GM23338 (cell line): ENCODE results near the gene PAMR1. TPM values are rescaled to one million over a fixed set of nuclear protein-coding genes. Genes with fewer than 3 reads are reported as not detected.

ENCODE experiments used
- ATAC-seq: fragments of 200-7000 bp; cut with Tn5 transposase; 3 replicates; pipeline ENCODE4 v1.9.1; 2020
- DNase-seq: peaks from one replicate; pipeline ENCODE4 v3.0.0-alpha.2; 2015; ENCODE audit warnings: low spot score
- H2AFZ ChIP-seq: fragments of 200-600 bp; sonication (generic); 2 replicates; pipeline ENCODE4 v1.8.0; 2016; ENCODE audit warnings: antibody characterized with exemption, mild to moderate bottlenecking, moderate library complexity
- H3F3A ChIP-seq: fragments of 200-600 bp; sonication (generic); replicated peaks from 2 replicates; pipeline ENCODE4 v1.8.0; 2017; ENCODE audit warnings: antibody characterized with exemption, mixed run types, low read depth
- H3K27ac ChIP-seq: fragments of 200-600 bp; sonication (generic); 2 replicates; pipeline ENCODE4 v1.6.1; 2016; ENCODE audit warnings: low read depth
- H3K27me3 ChIP-seq: fragments of 200-600 bp; sonication (generic); 2 replicates; pipeline ENCODE4 v1.8.0; 2016; ENCODE audit warnings: mild to moderate bottlenecking, mixed run types, moderate library complexity; ENCODE audit not compliant: insufficient read depth
- H3K36me3 ChIP-seq: fragments of 200-600 bp; sonication (generic); 2 replicates; pipeline ENCODE4 v1.8.0; 2016; ENCODE audit warnings: mild to moderate bottlenecking; ENCODE audit not compliant: insufficient read depth
- H3K4me1 ChIP-seq: fragments of 200-600 bp; sonication (generic); 2 replicates; pipeline ENCODE4 v1.8.0; 2016; ENCODE audit warnings: mild to moderate bottlenecking, moderate library complexity; ENCODE audit not compliant: insufficient read depth
- H3K4me2 ChIP-seq: fragments of 200-600 bp; sonication (generic); 2 replicates; pipeline ENCODE4 v1.7.1; 2017; ENCODE audit warnings: mixed run types
- H3K4me3 ChIP-seq: fragments of 200-600 bp; sonication (generic); 2 replicates; pipeline ENCODE4 v1.6.1; 2016; ENCODE audit warnings: mixed run types
- H3K79me2 ChIP-seq: fragments of 200-600 bp; sonication (generic); replicated peaks from 2 replicates; pipeline ENCODE4 v1.8.0; 2017; ENCODE audit warnings: mild to moderate bottlenecking; ENCODE audit not compliant: insufficient read depth
- H3K9me2 ChIP-seq: fragments of 200-600 bp; sonication (generic); 2 replicates; pipeline ENCODE4 v1.8.0; 2017; ENCODE audit not compliant: insufficient read depth
- H4K20me1 ChIP-seq: fragments of 200-600 bp; sonication (generic); replicated peaks from 2 replicates; pipeline ENCODE4 v1.8.0; 2017; ENCODE audit warnings: mild to moderate bottlenecking; ENCODE audit not compliant: insufficient read depth
- H3K27ac Mint-ChIP-seq: 2 replicates; pipeline ENCODE4 v1.8.0; 2020; ENCODE audit warnings: inconsistent platforms, mild to moderate bottlenecking, moderate library complexity, mixed read lengths
- H3K27me3 Mint-ChIP-seq: 3 replicates; pipeline ENCODE4 v1.8.0; 2022; ENCODE audit warnings: low read depth, mild to moderate bottlenecking, moderate library complexity, mixed read lengths, inconsistent platforms; ENCODE audit not compliant: insufficient read depth, poor library complexity
- H3K36me3 Mint-ChIP-seq: 3 replicates; pipeline ENCODE4 v1.8.0; 2021; ENCODE audit warnings: low read depth, mild to moderate bottlenecking, inconsistent platforms, moderate library complexity, mixed read lengths
- H3K4me1 Mint-ChIP-seq: 3 replicates; pipeline ENCODE4 v1.8.0; 2020; ENCODE audit warnings: mild to moderate bottlenecking, inconsistent platforms, mixed read lengths
- H3K4me3 Mint-ChIP-seq: 3 replicates; pipeline ENCODE4 v1.8.0; 2021; ENCODE audit warnings: moderate library complexity, mild to moderate bottlenecking, inconsistent platforms, mixed read lengths
- H3K9me3 Mint-ChIP-seq: 3 replicates; pipeline ENCODE4 v1.8.0; 2020; ENCODE audit warnings: moderate library complexity, mild to moderate bottlenecking, inconsistent platforms, mixed read lengths
- CREB1 ChIP-seq: fragments of 250-450 bp; sonication (Bioruptor Pico); IDR thresholded peaks from 2 replicates; pipeline ENCODE4 v1.5.0; 2020; ENCODE audit warnings: low read depth, mild to moderate bottlenecking, moderate library complexity
- EZH2phosphoT487 ChIP-seq: fragments of 200-600 bp; sonication (generic); IDR thresholded peaks from one replicate; pipeline ENCODE4 v1.8.1; 2018; ENCODE audit warnings: antibody characterized with exemption; ENCODE audit not compliant: unreplicated experiment
- JUNB ChIP-seq: IDR thresholded peaks from one replicate; pipeline ENCODE4 v1.6.1; 2016; ENCODE audit warnings: antibody characterized with exemption; ENCODE audit not compliant: unreplicated experiment
- POLR2AphosphoS5 ChIP-seq: IDR thresholded peaks from 2 replicates; pipeline ENCODE4 v1.6.1; 2016; ENCODE audit warnings: antibody characterized with exemption, low read depth
- STAT1 ChIP-seq: IDR thresholded peaks from one replicate; pipeline ENCODE4 v1.6.1; 2016; ENCODE audit warnings: antibody characterized with exemption; ENCODE audit not compliant: unreplicated experiment
- ZNF331 ChIP-seq: fragments of 250-450 bp; sonication (Bioruptor Pico); IDR thresholded peaks from 2 replicates; pipeline ENCODE4 v1.5.0; 2020; ENCODE audit warnings: low read depth, mild to moderate bottlenecking, moderate library complexity
- polyA plus RNA-seq: library from polyadenylated mRNA; unstranded; fragments of >200 nt; fragmentation: Nextera tagmentation; extraction: Ambion mirVana; gene quantifications from 2 replicates; pipeline ENCODE4 v1.2.1, GENCODE V29; 2016
- total RNA-seq: library from RNA; depleted of rRNA; stranded (reverse); fragments of >200 nt; shearing (Covaris generic); gene quantifications from 2 replicates; pipeline ENCODE4 v1.2.3, GENCODE V29; 2014
- TF ChIP-seq, protein P1 (sequence below): IDR thresholded peaks from 2 replicates; pipeline ENCODE4 v1.6.1; 2016; ENCODE audit warnings: antibody characterized with exemption
- TF ChIP-seq, protein P2 (sequence below): fragments of 250-450 bp; sonication (Bioruptor Pico); IDR thresholded peaks from 2 replicates; pipeline ENCODE4 v1.5.0; 2020; ENCODE audit warnings: mild to moderate bottlenecking, moderate library complexity

PAMR1 gene
- total and polyA plus RNA-seq, 2 experiments from 2014 or later = 1.6 to 3.1 TPM

DNA sequence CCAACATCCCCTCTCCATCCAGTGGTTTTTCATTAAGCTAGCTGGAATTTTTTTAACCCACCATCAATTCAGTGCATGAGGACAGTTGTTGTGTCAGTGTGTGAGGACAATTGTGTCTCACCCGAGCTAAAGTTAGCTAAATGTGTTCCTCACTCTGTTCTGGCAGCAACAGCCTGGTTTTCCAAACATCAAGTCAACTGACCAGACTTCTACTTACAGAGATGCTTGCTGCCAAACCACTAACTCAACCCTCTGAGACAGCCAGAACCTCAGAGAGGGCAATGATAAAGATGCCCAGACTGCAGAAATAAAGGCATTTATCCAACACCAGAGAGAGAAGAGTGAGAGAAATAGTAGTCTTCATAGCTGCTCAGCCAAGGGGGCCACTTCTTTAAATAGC is 6.7 kb downstream of the PAMR1 start:
- no peaks in the 10 kb centered on the region for H3K36me3 ChIP-seq
- H2AFZ ChIP-seq = no peak overlapping the region
- no peak overlapping the region for H3K27ac ChIP-seq
- peaks cover 10% of the 10 kb centered on the region for H3K4me1 Mint-ChIP-seq
- no peaks in the 10 kb centered on the region for H4K20me1 ChIP-seq
- no peaks in the 10 kb centered on the region for H3K36me3 Mint-ChIP-seq
- TF ChIP-seq POLR2AphosphoS5 = no peak
- TF ChIP-seq, protein P1, sequence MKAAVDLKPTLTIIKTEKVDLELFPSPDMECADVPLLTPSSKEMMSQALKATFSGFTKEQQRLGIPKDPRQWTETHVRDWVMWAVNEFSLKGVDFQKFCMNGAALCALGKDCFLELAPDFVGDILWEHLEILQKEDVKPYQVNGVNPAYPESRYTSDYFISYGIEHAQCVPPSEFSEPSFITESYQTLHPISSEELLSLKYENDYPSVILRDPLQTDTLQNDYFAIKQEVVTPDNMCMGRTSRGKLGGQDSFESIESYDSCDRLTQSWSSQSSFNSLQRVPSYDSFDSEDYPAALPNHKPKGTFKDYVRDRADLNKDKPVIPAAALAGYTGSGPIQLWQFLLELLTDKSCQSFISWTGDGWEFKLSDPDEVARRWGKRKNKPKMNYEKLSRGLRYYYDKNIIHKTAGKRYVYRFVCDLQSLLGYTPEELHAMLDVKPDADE = no peak
- no peak for TF ChIP-seq EZH2phosphoT487
- ATAC-seq (no peak), DNase-seq (no peak)
- H3K9me2 ChIP-seq = 0 out of 2 replicates have a peak, but pooled peaks cover 9% of the 10 kb centered on the region
- H3K4me3 ChIP-seq = no peak overlapping the region
- no peaks in the 10 kb centered on the region for H3K9me3 Mint-ChIP-seq
- H3K27me3 Mint-ChIP-seq = no peaks in the 10 kb centered on the region
- H3K4me2 ChIP-seq = no peak overlapping the region
- H3K27ac Mint-ChIP-seq = no peak overlapping the region
- H3F3A ChIP-seq = no peaks in the 10 kb centered on the region
- no peak overlapping the region for H3K4me3 Mint-ChIP-seq
- peaks cover 4% of the 10 kb centered on the region; the same call in 1 of the 2 replicates for H3K27me3 ChIP-seq
- H3K79me2 ChIP-seq = no peaks in the 10 kb centered on the region
- H3K4me1 ChIP-seq = peaks cover 7% of the 10 kb centered on the region

DNA sequence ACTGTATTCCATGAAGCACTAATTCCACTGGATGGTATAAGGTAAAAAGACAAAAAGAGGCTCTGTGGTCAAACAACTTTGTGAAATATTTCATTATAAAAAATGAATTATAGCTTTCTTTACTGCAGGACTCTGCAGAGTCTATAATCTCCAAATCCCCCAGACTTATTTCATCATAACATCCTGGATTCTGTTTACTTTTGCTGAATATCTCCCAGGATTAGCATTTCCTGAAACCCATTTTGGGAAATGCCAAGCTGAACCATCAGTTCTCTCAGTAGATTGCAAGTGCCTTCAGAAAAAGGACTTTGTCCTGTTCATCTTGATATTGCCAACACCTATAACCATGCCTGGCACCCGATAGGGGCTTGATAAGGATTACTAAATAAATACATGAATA is 7.9 kb downstream of the PAMR1 start:
- ATAC-seq = no peak
- H3K27ac ChIP-seq = no peak overlapping the region

DNA sequence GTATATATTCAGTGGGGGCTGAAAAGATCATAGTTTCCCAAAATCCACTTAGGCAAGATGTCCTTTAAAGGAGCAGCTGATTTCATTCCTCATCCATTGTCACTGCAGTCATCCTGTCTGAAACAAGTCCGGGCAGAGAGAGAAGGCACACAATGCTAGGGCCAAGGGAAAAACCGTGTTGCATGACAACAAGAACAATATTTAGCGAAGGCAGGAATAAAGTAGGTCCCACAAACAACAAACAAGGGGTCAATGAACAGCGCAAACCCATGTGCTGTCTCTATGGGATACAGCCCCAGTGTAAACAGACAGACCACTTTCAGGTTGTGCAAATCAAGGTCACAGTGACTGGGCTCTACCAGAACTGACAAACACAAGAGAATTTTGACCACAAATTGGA is 9.0 kb downstream of the PAMR1 start:
- ATAC-seq = no peak
- H3K4me2 ChIP-seq = no peak overlapping the region
- H3K9me2 ChIP-seq = 0 out of 2 replicates have a peak, but pooled peaks cover 9% of the 10 kb centered on the region
- H3K27ac ChIP-seq = no peak overlapping the region
- H3K79me2 ChIP-seq = no peaks in the 10 kb centered on the region
- no peaks in the 10 kb centered on the region for H4K20me1 ChIP-seq
- DNase-seq = no peak
- TF ChIP-seq CREB1 (CRISPR knock-in tag) = no peak
- no peak for TF ChIP-seq STAT1
- TF ChIP-seq, protein P2, sequence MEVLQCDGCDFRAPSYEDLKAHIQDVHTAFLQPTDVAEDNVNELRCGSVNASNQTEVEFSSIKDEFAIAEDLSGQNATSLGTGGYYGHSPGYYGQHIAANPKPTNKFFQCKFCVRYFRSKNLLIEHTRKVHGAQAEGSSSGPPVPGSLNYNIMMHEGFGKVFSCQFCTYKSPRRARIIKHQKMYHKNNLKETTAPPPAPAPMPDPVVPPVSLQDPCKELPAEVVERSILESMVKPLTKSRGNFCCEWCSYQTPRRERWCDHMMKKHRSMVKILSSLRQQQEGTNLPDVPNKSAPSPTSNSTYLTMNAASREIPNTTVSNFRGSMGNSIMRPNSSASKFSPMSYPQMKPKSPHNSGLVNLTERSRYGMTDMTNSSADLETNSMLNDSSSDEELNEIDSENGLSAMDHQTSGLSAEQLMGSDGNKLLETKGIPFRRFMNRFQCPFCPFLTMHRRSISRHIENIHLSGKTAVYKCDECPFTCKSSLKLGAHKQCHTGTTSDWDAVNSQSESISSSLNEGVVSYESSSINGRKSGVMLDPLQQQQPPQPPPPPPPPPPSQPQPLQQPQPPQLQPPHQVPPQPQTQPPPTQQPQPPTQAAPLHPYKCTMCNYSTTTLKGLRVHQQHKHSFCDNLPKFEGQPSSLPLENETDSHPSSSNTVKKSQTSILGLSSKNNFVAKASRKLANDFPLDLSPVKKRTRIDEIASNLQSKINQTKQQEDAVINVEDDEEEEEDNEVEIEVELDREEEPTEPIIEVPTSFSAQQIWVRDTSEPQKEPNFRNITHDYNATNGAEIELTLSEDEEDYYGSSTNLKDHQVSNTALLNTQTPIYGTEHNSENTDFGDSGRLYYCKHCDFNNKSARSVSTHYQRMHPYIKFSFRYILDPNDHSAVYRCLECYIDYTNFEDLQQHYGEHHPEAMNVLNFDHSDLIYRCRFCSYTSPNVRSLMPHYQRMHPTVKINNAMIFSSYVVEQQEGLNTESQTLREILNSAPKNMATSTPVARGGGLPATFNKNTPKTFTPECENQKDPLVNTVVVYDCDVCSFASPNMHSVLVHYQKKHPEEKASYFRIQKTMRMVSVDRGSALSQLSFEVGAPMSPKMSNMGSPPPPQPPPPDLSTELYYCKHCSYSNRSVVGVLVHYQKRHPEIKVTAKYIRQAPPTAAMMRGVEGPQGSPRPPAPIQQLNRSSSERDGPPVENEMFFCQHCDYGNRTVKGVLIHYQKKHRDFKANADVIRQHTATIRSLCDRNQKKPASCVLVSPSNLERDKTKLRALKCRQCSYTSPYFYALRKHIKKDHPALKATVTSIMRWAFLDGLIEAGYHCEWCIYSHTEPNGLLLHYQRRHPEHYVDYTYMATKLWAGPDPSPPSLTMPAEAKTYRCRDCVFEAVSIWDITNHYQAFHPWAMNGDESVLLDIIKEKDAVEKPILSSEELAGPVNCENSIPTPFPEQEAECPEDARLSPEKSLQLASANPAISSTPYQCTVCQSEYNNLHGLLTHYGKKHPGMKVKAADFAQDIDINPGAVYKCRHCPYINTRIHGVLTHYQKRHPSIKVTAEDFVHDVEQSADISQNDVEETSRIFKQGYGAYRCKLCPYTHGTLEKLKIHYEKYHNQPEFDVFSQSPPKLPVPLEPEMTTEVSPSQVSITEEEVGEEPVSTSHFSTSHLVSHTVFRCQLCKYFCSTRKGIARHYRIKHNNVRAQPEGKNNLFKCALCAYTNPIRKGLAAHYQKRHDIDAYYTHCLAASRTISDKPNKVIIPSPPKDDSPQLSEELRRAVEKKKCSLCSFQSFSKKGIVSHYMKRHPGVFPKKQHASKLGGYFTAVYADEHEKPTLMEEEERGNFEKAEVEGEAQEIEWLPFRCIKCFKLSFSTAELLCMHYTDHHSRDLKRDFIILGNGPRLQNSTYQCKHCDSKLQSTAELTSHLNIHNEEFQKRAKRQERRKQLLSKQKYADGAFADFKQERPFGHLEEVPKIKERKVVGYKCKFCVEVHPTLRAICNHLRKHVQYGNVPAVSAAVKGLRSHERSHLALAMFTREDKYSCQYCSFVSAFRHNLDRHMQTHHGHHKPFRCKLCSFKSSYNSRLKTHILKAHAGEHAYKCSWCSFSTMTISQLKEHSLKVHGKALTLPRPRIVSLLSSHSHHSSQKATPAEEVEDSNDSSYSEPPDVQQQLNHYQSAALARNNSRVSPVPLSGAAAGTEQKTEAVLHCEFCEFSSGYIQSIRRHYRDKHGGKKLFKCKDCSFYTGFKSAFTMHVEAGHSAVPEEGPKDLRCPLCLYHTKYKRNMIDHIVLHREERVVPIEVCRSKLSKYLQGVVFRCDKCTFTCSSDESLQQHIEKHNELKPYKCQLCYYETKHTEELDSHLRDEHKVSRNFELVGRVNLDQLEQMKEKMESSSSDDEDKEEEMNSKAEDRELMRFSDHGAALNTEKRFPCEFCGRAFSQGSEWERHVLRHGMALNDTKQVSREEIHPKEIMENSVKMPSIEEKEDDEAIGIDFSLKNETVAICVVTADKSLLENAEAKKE (CRISPR knock-in tag) = no peak
- TF ChIP-seq JUNB = no peak
- no peak overlapping the region for H3K4me3 ChIP-seq
- H3K27me3 Mint-ChIP-seq = no peaks in the 10 kb centered on the region
- no peaks in the 10 kb centered on the region for H3K4me1 ChIP-seq
- no peak overlapping the region for H3K4me3 Mint-ChIP-seq
- H3K36me3 Mint-ChIP-seq = no peaks in the 10 kb centered on the region
- no peak overlapping the region for H3K27ac Mint-ChIP-seq
- H3K27me3 ChIP-seq = no peaks in the 10 kb centered on the region
- H3K9me3 Mint-ChIP-seq = no peaks in the 10 kb centered on the region
- H3K4me1 Mint-ChIP-seq = peaks cover 3% of the 10 kb centered on the region
- no peaks in the 10 kb centered on the region for H3F3A ChIP-seq
- H3K36me3 ChIP-seq = no peaks in the 10 kb centered on the region
- H2AFZ ChIP-seq = 0 out of 2 replicates have a peak overlapping the region, but pooled peaks have one; percentile 52

More for the DNA sequence above, 7.9 kb downstream of the PAMR1 start:
- Mint-ChIP-seq H3K27ac (no peak overlapping the region), H3K27me3 (no peaks in the 10 kb centered on the region), H3K9me3 (no peaks in the 10 kb centered on the region), H3K4me1 (peaks cover 3% of the 10 kb centered on the region), H3K36me3 (no peaks in the 10 kb centered on the region), H3K4me3 (no peak overlapping the region)
- Histone ChIP-seq H3K4me2 (no peak overlapping the region), H3F3A (no peaks in the 10 kb centered on the region), H3K36me3 (no peaks in the 10 kb centered on the region), H3K79me2 (no peaks in the 10 kb centered on the region), H3K4me1 (no peaks in the 10 kb centered on the region), H3K27me3 (no peaks in the 10 kb centered on the region), H4K20me1 (no peaks in the 10 kb centered on the region), H2AFZ (no peak overlapping the region), H3K4me3 (no peak overlapping the region), H3K9me2 (0 out of 2 replicates have a peak, but pooled peaks cover 9% of the 10 kb centered on the region)
- DNase-seq = no peak
- TF ChIP-seq ZNF331 = no peak
